Esophagus squamous epithelium (tissue), 5 donors: Measurements from ENCODE around the gene IQGAP2. TPM values are rescaled to one million over a fixed set of nuclear protein-coding genes. Genes with fewer than 3 reads are reported as not detected.

Experiments used
- DNase-seq: peaks from one replicate; lab custom pipeline; 2025; lab: John Stamatoyannopoulos, UW
- H3K27ac ChIP-seq, 4 donors: fragments of 200-600 bp; sonication (generic); one replicate each; pipeline ENCODE4 v1.5.1; 2016 to 2019; ENCODE audit warnings: mild to moderate bottlenecking in 1 of 4
- H3K27me3 ChIP-seq, 4 donors: fragments of 200-600 bp; sonication (generic); 1 replicate in 3 of 4; 2 replicates in 1 of 4; pipeline versions ENCODE4 v1.5.1 to v1.6.0; 2017 to 2021; ENCODE audit warnings: antibody characterized with exemption in 1 of 4
- H3K36me3 ChIP-seq, 3 donors: fragments of 200-600 bp; sonication (generic); one replicate each; pipeline ENCODE4 v1.5.1; 2016 to 2019
- H3K4me1 ChIP-seq, 3 donors: fragments of 200-600 bp; sonication (generic); one replicate each; pipeline ENCODE4 v1.5.1; 2017 to 2019
- H3K4me3 ChIP-seq, 4 donors: fragments of 200-600 bp; sonication (generic); 1 replicate in 3 of 4; 2 replicates in 1 of 4; pipeline ENCODE4 v1.5.1; 2016 to 2019; ENCODE audit warnings: mild to moderate bottlenecking in 2 of 4, moderate library complexity in 1 of 4
- H3K9me3 ChIP-seq, 3 donors: fragments of 200-600 bp; sonication (generic); one replicate each; pipeline ENCODE4 v1.5.1; 2016 to 2019
- CTCF ChIP-seq, 6 experiments: fragments of 450-650 bp in 4 of 6; fragments of 200-600 bp in 2 of 6; sonication (generic) in 2 of 6; IDR thresholded peaks; one replicate each; pipeline ENCODE4 v1.5.1; 2016 to 2019; ENCODE audit warnings: antibody characterized with exemption in 6 of 6, mild to moderate bottlenecking in 4 of 6, moderate library complexity in 4 of 6
- POLR2A ChIP-seq, 4 donors: fragments of 450-650 bp; IDR thresholded peaks; one replicate each; pipeline ENCODE4 v1.6.1; 2017; ENCODE audit warnings: antibody characterized with exemption in 4 of 4, mild to moderate bottlenecking in 4 of 4, moderate library complexity in 3 of 4
- WGBS, 2 donors: methylation state at CpG; one replicate each; pipeline ENCODE4 v1.1.5; 2018; 5-methylcytosine and 5-hydroxymethylcytosine counted together
- intact Hi-C: fragments of 100-400 bp; cut with DNase I; formaldehyde crosslinking; loops from one replicate; pipeline ENCODE4 v1.15.0; 2022
- total RNA-seq, 4 donors: library from RNA; depleted of rRNA; stranded (reverse); fragments of >200 nt; gene quantifications; one replicate each; pipeline ENCODE4 v1.1.0, GENCODE V29; 2016
- donor health status: DM: yes; HTN: yes; CAD: no.

IQGAP2 gene
- total RNA-seq, 4 donors from 2014 or later = 3.0 to 16.6 (median 5.9) TPM

GRCh38 chr5:76615759-76616158, 212.7 kb downstream of the IQGAP2 start:
- Histone ChIP-seq H3K36me3 (no peaks in the 10 kb centered on the region), H3K4me3 (no peak overlapping the region), H3K27me3 (peaks cover 0 to 3% (median 0%) of the 10 kb centered on the region in 4 donors), H3K9me3 (no peaks in the 10 kb centered on the region), H3K4me1 (no peaks in the 10 kb centered on the region), H3K27ac (no peak overlapping the region)
- no peak for DNase-seq
- 67 to 83% methylated on average over 2 of the region's 2 CpGs for WGBS, 2 donors
- no peak for TF ChIP-seq POLR2A (IDR thresholded peaks at IDR 0.05)
- no peak for TF ChIP-seq CTCF (IDR thresholded peaks at IDR 0.05)
- intact Hi-C loops = no loop called here

GRCh38 chr5:76616206-76616605, 213.1 kb downstream of the IQGAP2 start:
- no peak for DNase-seq
- Histone ChIP-seq H3K9me3 (no peaks in the 10 kb centered on the region), H3K4me3 (no peak overlapping the region), H3K36me3 (no peaks in the 10 kb centered on the region), H3K27me3 (peaks cover 0 to 3% (median 0%) of the 10 kb centered on the region in 4 donors), H3K4me1 (no peaks in the 10 kb centered on the region), H3K27ac (no peak overlapping the region)
- intact Hi-C loops = no loop called here
- 76 to 80% methylated on average over 2 of the region's 2 CpGs for WGBS, 2 donors
- TF ChIP-seq POLR2A (IDR thresholded peaks at IDR 0.05) (no peak), CTCF (IDR thresholded peaks at IDR 0.05) (no peak)

GRCh38 chr5:76617229-76617628, 214.1 kb downstream of the IQGAP2 start:
- peaks cover 0 to 3% (median 0%) of the 10 kb centered on the region in 4 donors for H3K27me3 ChIP-seq
- WGBS, 2 donors = 67 to 77% methylated on average over 4 of the region's 4 CpGs
- intact Hi-C loops = no loop called here
- no peak for DNase-seq
- H3K4me3 ChIP-seq = no peak overlapping the region
- no peaks in the 10 kb centered on the region for H3K9me3 ChIP-seq
- H3K27ac ChIP-seq = no peak overlapping the region
- no peaks in the 10 kb centered on the region for H3K4me1 ChIP-seq
- H3K36me3 ChIP-seq = no peaks in the 10 kb centered on the region
- TF ChIP-seq CTCF (IDR thresholded peaks at IDR 0.05) (no peak), POLR2A (IDR thresholded peaks at IDR 0.05) (no peak)

GRCh38 chr5:76617675-76618074, 214.6 kb downstream of the IQGAP2 start:
- Histone ChIP-seq H3K27me3 (peaks cover 0 to 3% (median 0%) of the 10 kb centered on the region in 4 donors), H3K4me1 (no peaks in the 10 kb centered on the region), H3K9me3 (no peaks in the 10 kb centered on the region), H3K4me3 (no peak overlapping the region), H3K36me3 (no peaks in the 10 kb centered on the region), H3K27ac (no peak overlapping the region)
- intact Hi-C loops = no loop called here
- no peak for DNase-seq
- 89 to 99% methylated on average over 4 of the region's 4 CpGs for WGBS, 2 donors
- TF ChIP-seq CTCF (IDR thresholded peaks at IDR 0.05) = no peak

- no peaks in the 10 kb centered on the region for H3K27me3 ChIP-seq
- no peaks in the 10 kb centered on the region for H3K36me3 ChIP-seq
- H3K4me3 ChIP-seq = no peak overlapping the region
- no peak for DNase-seq
- intact Hi-C loops = no loop called here
- H3K9me3 ChIP-seq = no peaks in the 10 kb centered on the region
- TF ChIP-seq CTCF (IDR thresholded peaks at IDR 0.05) = no peak
- TF ChIP-seq POLR2A (IDR thresholded peaks at IDR 0.05) = no peak
- 86 to 93% methylated on average over 5 of the region's 5 CpGs for WGBS, 2 donors
- H3K27ac ChIP-seq = no peak overlapping the region
- no peaks in the 10 kb centered on the region for H3K4me1 ChIP-seq
Measured at GRCh38 chr5:76620166-76620565, 217.1 kb downstream of the IQGAP2 start.
